CD4-positive, alpha-beta T cell treated with Interleukin-4 for 4 hours (primary cell): Measurements from ENCODE around the gene PKM.
"Not testable (repeated sequence)": the region's sequence is repeated elsewhere in the genome, so short reads cannot be mapped to it uniquely, and the experiment has no call there.

Source experiments
- DNase-seq: peaks from one replicate; pipeline ENCODE4 v3.0.0-alpha.2; 2020

Gene PKM

GRCh38 chr15:72231066-72231832 lies at the start of gene PKM:
TSS of gene PKM (minus strand) at chr15:72231190. CDS start at chr15:72219097, 12,093 bp downstream.
- peak; percentile 98 for DNase-seq

DNA sequence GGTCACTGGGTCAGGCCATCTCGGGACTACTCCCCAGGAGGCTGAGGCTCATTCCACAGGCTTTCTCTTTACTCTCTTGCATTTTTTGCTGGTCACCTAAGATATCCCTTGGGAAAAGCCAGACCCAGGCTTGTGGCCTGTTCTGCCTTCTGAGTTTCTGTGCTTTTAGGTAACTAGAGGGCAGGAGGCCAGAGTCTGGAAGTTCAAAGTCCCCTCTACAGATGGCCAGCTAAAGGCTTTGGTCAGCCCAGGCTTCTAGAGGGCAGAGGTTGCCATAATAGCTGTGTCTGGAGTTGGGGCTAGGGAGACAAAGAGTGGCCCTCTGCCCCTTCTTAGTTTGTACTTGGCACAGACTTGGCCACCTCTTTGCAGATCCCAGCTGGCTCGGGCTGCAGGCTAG lies 49.8 kb upstream of the PKM start:
- no peak for DNase-seq

DNA sequence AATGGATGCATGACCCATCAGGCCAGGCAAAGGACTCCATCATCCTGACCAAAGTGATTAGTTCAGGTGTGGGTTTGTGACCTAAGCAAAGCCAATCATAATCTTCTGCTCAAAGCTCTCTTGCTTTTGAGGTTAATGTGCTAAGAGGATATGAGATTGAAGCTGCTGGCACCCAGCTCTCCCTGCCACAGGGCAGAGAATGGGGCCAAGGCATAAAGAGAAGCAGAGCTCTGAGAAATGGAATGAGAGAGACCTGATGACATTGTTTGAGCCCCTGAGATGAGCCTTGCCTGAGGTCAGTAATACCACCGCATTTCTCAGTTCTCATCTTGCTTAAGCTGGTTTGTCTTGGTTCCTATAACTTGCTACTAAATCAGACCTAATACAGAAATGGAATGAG lies 47.7 kb upstream of the PKM start:
- DNase-seq, result no peak

DNA sequence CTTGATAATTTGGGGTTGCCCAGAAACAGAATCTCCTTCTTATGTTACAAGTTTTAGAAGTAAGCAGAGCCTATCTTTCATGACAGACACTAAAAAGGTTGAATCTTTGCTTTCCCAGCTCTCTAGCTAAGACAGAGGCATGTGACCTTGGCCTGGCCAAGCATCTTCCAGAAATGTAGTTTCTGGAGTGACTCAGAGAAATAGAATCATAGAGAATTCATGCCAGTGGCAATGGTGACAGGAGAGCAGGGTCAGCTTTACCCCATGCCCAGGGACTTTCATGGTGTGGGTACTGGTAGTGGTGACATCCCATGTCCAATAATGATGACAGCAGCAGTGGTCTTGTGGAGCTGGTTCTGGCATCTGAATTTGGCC lies 45.3 kb upstream of the PKM start:
- DNase-seq, result no peak

DNA sequence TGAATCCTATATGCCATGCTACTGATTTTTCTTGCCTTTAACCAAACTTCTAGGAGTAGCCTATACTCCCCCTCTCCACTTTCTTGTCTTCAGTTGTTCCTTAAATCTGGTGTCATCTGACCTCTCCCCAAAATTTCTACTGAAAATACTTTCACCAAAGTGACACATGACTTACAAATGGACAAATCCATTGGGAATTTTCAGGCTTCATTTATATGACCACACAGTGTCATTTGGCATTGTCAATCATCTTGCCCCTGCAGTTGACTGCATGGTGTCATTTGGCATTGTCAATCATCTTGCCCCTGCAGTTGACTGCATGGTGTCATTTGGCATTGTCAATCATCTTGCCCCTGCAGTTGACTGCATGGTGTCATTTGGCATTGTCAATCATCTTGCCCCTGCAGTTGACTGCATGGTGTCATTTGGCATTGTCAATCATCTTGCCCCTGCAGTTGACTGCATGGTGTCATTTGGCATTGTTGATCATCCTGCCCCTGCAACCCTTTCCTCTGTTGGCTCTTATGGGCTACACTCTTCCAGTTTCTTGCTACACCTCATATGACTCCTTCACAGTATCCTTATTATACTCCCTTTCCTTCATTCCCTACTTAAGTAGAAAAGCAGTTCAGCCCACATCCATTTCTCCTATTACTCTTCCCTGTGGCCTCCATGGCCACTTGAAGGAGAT lies 44.8 kb upstream of the PKM start:
- DNase-seq, result not testable (repeated sequence)

- no peak for DNase-seq
Measured at GRCh38 chr15:72272997-72273352, 42.0 kb upstream of the PKM start.

GRCh38 chr15:72272213-72272996 lies 41.4 kb upstream of the PKM start, which contains the start of gene PARP6:
TSS of gene PARP6 (minus strand) at chr15:72272554. CDS start at chr15:72267477, 5,077 bp downstream.
- peak; percentile 100 for DNase-seq

GRCh38 chr15:72271895-72272212 lies 40.9 kb upstream of the PKM start:
- DNase-seq, result no peak

- no peak for DNase-seq
Measured at GRCh38 chr15:72271221-72271620, 40.2 kb upstream of the PKM start.

DNA sequence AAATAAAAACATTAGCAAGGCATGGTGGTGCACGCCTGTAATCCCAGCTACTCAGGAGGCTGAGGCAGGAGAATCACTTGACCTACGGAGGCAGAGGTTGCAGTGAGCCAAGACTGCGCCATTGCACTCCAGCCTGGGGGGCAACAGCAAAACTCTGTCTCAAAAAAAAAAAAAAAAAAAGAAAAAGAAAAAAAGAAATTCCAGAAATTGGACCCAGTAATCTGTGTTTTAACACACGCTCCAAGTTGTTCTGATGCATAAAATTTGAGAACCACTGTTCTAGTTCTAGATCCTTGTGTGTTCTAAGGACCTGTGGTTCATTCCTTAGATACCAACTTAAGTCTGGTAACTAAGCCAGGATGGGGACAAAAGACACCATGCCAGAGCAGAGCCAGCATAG lies 38.7 kb upstream of the PKM start:
- DNase-seq, result no peak

DNA sequence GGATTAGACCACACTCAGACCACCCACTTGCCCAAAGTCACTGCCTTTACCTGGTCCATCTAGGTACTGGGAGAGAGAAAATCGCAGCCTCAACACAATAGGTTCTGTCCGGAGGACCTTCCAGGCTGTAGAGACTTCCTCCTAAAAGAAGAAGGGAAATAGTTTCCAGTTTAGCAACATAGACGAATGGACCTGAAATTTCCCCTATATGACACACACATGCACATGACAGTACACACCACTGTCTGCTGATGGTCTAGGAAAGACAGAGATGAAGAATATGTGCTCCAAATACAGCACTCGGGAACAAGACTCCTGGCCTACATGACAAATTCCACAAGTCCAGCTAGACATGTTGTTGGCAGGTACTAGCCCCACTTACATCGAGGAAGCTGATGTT lies 34.0 kb upstream of the PKM start:
- DNase-seq, result no peak

GRCh38 chr15:72252663-72253299 lies 21.8 kb upstream of the PKM start:
- no peak for DNase-seq

GRCh38 chr15:72249142-72249810 lies 18.3 kb upstream of the PKM start:
- DNase-seq, result no peak

DNA sequence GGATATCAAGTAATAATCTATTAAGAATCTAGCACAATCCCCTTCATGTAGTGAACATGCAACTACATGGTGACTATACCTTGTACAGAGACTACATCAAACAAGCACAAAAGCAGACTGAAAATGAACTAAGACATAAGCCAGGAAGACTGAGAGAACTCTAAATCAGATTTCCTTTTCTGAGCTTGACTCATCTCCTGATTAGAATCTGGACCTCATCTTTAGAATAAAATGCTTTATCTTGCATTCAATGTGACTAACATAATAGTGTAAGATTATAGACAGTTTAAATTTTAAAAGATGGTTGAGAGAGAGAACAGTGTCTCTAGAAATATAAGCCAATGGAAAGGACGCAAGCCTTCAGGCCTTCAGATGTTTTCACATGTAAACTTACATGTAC lies 17.5 kb upstream of the PKM start:
- DNase-seq, result no peak

GRCh38 chr15:72242775-72243370 lies 11.9 kb upstream of the PKM start:
- no peak for DNase-seq

GRCh38 chr15:72239652-72240051 lies 8.7 kb upstream of the PKM start:
- no peak for DNase-seq

- DNase-seq, result no peak
Measured at GRCh38 chr15:72238586-72238985, 7.6 kb upstream of the PKM start.

GRCh38 chr15:72237853-72238224 lies 6.8 kb upstream of the PKM start:
- no peak for DNase-seq

GRCh38 chr15:72237029-72237852 lies 6.3 kb upstream of the PKM start:
- DNase-seq, result peak; percentile 74

DNA sequence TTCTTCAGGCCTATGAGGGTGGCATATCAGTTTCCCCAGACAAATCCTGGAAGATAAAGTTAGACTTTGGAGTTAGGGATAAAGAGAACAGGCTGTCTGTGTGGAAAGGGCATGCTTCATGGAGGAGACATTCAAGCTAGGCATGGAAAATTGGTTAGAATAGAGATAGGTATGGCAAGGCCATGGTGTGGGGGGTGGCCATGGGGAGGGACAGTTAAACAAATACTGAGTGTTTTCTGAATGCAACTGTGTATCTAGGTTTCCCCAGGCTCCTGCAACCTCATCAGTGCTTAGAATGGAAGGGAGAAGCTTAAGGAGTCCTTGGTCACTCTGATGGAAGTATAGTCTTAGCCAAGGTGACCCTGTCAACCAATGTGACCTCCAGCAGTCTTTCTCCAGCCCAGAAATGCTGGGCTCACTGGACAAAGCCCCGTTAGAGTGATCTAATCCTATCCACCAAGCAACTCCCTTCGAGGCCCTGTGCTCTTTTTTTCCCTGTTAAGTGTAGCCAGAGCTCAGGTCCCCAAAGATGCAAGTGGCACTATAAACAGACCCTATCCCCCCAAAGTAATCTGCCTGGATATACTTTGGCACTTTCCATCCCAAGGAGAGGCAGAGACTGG lies 5.5 kb upstream of the PKM start:
- no peak for DNase-seq

- no peak for DNase-seq
Measured at GRCh38 chr15:72235298-72235697, 4.3 kb upstream of the PKM start.
